AG10803 (cell line): Measurements from ENCODE around the gene PROX2.

ENCODE experiments used
- DNase-seq: peaks from one replicate; pipeline ENCODE4 v3.0.0; 2010; ENCODE audit warnings: low read depth
- H3K4me3 ChIP-seq: 2 replicates; pipeline ENCODE4 v1.5.1; 2011; ENCODE audit warnings: mild to moderate bottlenecking, low read length, control low read depth
- CTCF ChIP-seq: conservative IDR thresholded peaks from 2 replicates; pipeline ENCODE4 v1.5.1; 2011; ENCODE audit warnings: mild to moderate bottlenecking, low read length, control low read depth, inconsistent platforms

Gene PROX2

GRCh38 chr14:74879427-74880182, 3.7 kb upstream of the PROX2 start:
- no peak overlapping the region for H3K4me3 ChIP-seq

GRCh38 chr14:74875204-74875603, 741 bp downstream of the PROX2 start:
- no peak for DNase-seq
- TF ChIP-seq CTCF: no peak
- H3K4me3 ChIP-seq: no peak overlapping the region

More at GRCh38 chr14:74879427-74880182, 3.7 kb upstream of the PROX2 start:
- no peak for TF ChIP-seq CTCF
- no peak for DNase-seq

- no peak overlapping the region for H3K4me3 ChIP-seq
- no peak for TF ChIP-seq CTCF
- DNase-seq: no peak
Measured at GRCh38 chr14:74871819-74872218, 4.1 kb downstream of the PROX2 start.

- H3K4me3 ChIP-seq: no peak overlapping the region
- TF ChIP-seq CTCF: no peak
- DNase-seq: no peak
Measured at GRCh38 chr14:74868739-74869138, 7.2 kb downstream of the PROX2 start.

GRCh38 chr14:74867673-74868072, 8.3 kb downstream of the PROX2 start:
- no peak overlapping the region for H3K4me3 ChIP-seq
- TF ChIP-seq CTCF: no peak
- DNase-seq: peak; percentile 89

- no peak for TF ChIP-seq CTCF
- H3K4me3 ChIP-seq: no peak overlapping the region
- DNase-seq: no peak
Measured at GRCh38 chr14:74866708-74867389, 9.1 kb downstream of the PROX2 start.

GRCh38 chr14:74865156-74865555, 10.8 kb downstream of the PROX2 start:
- DNase-seq: no peak
- no peak overlapping the region for H3K4me3 ChIP-seq
- TF ChIP-seq CTCF: no peak
